Caco-2 (cell line): Measurements from ENCODE around the gene MED12L. TPM values are rescaled to one million over a fixed set of nuclear protein-coding genes. Genes with fewer than 3 reads are reported as not detected.

Experiments used
- BruUV-seq: library from RNA; stranded (reverse); fragments of 400-500 nt; replicated peaks from 2 replicates; lab custom pipeline; 2021; lab: Mats Ljungman, UMichigan
- CTCF ChIA-PET: fragments of 300-600 bp; sonication (Branson Sonifier 250); formaldehyde crosslinking; loops from one replicate; lab custom pipeline; 2022; ENCODE audit warnings: antibody characterized with exemption; lab: Charles Lee
- POLR2A ChIA-PET: fragments of 300-600 bp; sonication (Branson Sonifier 250); formaldehyde crosslinking; loops from one replicate; lab custom pipeline; 2022; ENCODE audit warnings: antibody characterized with exemption; lab: Charles Lee
- DNase-seq, 2 experiments: peaks; one replicate each; pipeline versions ENCODE4 v3.0.0 to v3.0.0-alpha.2; 2020 to 2022
- H3K27me3 ChIP-seq: replicated peaks from 2 replicates; pipeline ENCODE4 v1.6.0; 2011; ENCODE audit warnings: low read length; ENCODE audit not compliant: control insufficient read depth, insufficient read depth
- H3K36me3 ChIP-seq: 2 replicates; pipeline ENCODE4 v1.5.1; 2011; ENCODE audit warnings: low read length; ENCODE audit not compliant: control insufficient read depth, insufficient read depth
- H3K4me1 ChIP-seq: fragments of 250-450 bp; sonication (Bioruptor Pico); 2 replicates; pipeline ENCODE4 v1.5.1; 2020; ENCODE audit warnings: mild to moderate bottlenecking
- H3K4me3 ChIP-seq: 2 replicates; pipeline ENCODE4 v1.5.1; 2011; ENCODE audit warnings: low read depth, mild to moderate bottlenecking, control low read depth, low read length
- H3K9me3 ChIP-seq: fragments of 250-450 bp; sonication (Bioruptor Pico); 2 replicates; pipeline ENCODE4 v1.5.1; 2020; ENCODE audit warnings: mild to moderate bottlenecking, moderate library complexity
- H3K27ac Mint-ChIP-seq: one replicate; pipeline ENCODE4 v1.8.0; 2022; ENCODE audit warnings: mixed read lengths; ENCODE audit not compliant: unreplicated experiment
- H3K27me3 Mint-ChIP-seq: one replicate; pipeline ENCODE4 v1.8.0; 2022; ENCODE audit warnings: mixed read lengths; ENCODE audit not compliant: insufficient read depth, unreplicated experiment
- H3K36me3 Mint-ChIP-seq: one replicate; pipeline ENCODE4 v1.8.0; 2022; ENCODE audit warnings: mild to moderate bottlenecking, mixed read lengths; ENCODE audit not compliant: insufficient read depth, unreplicated experiment
- H3K4me1 Mint-ChIP-seq: one replicate; pipeline ENCODE4 v1.8.0; 2022; ENCODE audit warnings: low read depth, mixed read lengths; ENCODE audit not compliant: unreplicated experiment
- H3K4me3 Mint-ChIP-seq: one replicate; pipeline ENCODE4 v1.8.0; 2022; ENCODE audit warnings: mild to moderate bottlenecking, moderate library complexity, mixed read lengths; ENCODE audit not compliant: unreplicated experiment
- H3K9me3 Mint-ChIP-seq: one replicate; pipeline ENCODE4 v1.8.0; 2022; ENCODE audit warnings: mixed read lengths; ENCODE audit not compliant: unreplicated experiment
- CTCF ChIP-seq, 2 experiments: fragments of 200-600 bp in 1 of 2; IDR thresholded peaks; 1 replicate in 1 of 2; 2 replicates in 1 of 2; pipeline versions ENCODE4 v1.5.1 to v1.8.0; 2011 to 2022; ENCODE audit warnings: antibody characterized with exemption in 1 of 2, control low read depth in 1 of 2, inconsistent platforms in 1 of 2, low read depth in 1 of 2, low read length in 1 of 2, mild to moderate bottlenecking in 1 of 2, moderate library complexity in 1 of 2; ENCODE audit not compliant: insufficient read depth in 1 of 2, severe bottlenecking in 1 of 2, unreplicated experiment in 1 of 2
- intact Hi-C: fragments of 100-400 bp; cut with micrococcal nuclease; formaldehyde crosslinking; loops from one replicate; pipeline ENCODE4 v1.10.0; 2022; ENCODE audit not compliant: unreplicated experiment
- total RNA-seq: library from RNA; stranded (reverse); gene quantifications from 2 replicates; pipeline ENCODE4 v1.2.3, GENCODE V29; 2022

Gene MED12L
- total RNA-seq, 1 experiment from 2014 or later, result 21.5 TPM

DNA sequence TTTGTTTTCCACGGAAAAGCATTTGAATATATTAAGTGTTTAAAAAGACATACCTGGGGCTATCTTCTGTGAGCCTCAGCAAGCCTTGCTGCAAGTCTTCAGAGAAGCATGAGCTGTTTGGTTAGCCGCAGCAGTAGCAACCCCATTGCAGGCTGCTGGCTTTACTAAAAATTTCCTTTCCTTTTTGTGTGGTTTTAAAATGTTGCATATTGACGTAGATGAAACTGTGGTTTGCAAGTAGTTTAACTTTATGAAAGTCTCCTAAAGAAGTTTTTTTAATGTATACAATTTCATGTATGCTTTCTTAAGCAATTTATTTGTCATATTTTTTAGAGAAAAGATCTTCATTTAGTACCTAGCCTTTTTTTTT is 117.6 kb downstream of the MED12L start, which contains the start of gene GPR171:
Gene GPR171 (minus strand): TSS at position 166 of the 370 bp plus-strand sequence. CDS start 3,830 bp downstream, outside the sequence.
- Mint-ChIP-seq H3K9me3 (peaks cover 19% of the 10 kb centered on the region), H3K27me3 (no peaks in the 10 kb centered on the region), H3K4me3 (no peak within 1 kb of the TSS), H3K36me3 (peaks cover 12% of the 10 kb centered on the region), H3K4me1 (peaks cover 34% of the 10 kb centered on the region), H3K27ac (no peak within 1 kb of the TSS)
- ChIA-PET CTCF (no interaction called here), POLR2A (no interaction called here)
- H3K9me3 ChIP-seq, result no peaks in the 10 kb centered on the region
- no peaks in the 10 kb centered on the region for H3K27me3 ChIP-seq
- H3K4me3 ChIP-seq, result no peak within 1 kb of the TSS
- DNase-seq, result no peak
- H3K4me1 ChIP-seq, result peaks cover 24% of the 10 kb centered on the region
- no TSS peak for BruUV-seq
- no peak for TF ChIP-seq CTCF (IDR thresholded peaks at IDR 0.05; ENCODE audit: insufficient read depth in 1 of 2, low read depth in 1 of 2, low read length in 1 of 2, severe bottlenecking in 1 of 2, unreplicated experiment in 1 of 2)
- intact Hi-C loops, result no loop called here
- no peaks in the 10 kb centered on the region for H3K36me3 ChIP-seq

DNA sequence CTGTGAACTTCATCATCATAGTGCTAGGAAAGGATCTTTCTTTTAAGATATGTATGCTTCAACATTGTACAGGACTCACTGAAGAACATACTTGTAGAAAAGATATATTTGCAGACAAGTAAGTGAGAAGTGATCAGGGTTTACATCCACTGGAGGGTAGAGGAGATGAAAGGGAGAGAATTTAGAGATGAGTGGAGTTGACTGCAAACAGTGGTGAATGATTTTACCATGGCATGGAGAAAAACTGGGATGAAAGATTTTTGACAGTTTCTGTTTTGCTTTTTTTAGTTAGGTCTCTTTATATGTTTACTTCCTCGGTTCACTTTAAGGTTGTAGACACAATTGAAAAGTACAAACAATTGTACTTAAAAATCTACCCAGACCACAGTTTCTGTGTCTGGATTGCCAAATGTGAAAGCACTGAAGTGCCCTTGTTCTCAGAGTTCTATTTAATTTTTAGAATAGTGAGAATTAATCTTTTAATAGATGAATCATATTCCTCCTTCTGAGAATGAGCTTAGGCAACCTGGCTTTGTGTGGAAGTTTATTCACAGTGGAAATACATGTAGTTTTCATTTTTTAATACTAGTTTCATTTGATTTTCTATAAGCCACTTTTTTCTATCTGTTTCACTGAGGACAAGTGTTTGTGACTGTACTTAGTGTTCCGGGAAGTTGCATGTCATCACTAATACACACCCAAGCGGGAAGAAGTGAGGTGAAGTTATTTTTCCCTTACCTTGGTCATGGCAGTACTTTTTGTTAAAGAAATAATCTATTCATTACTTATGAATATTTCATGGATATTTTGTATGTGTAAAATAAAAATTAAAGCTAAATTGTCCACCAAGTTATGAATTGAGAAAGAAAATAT is 119.3 kb downstream of the MED12L start:
- intact Hi-C loops, result no loop called here
- H3K4me3 ChIP-seq, result no peak overlapping the region
- H3K36me3 ChIP-seq, result no peaks in the 10 kb centered on the region
- H3K27ac Mint-ChIP-seq, result no peak overlapping the region
- peaks cover 19% of the 10 kb centered on the region for H3K4me1 Mint-ChIP-seq
- ChIA-PET CTCF (no interaction called here), POLR2A (no interaction called here)
- no peaks in the 10 kb centered on the region for H3K27me3 Mint-ChIP-seq
- peaks cover 5% of the 10 kb centered on the region for H3K36me3 Mint-ChIP-seq
- no peak overlapping the region for H3K4me3 Mint-ChIP-seq
- no peak for DNase-seq
- BruUV-seq, result no TSS peak
- no peak for TF ChIP-seq CTCF (IDR thresholded peaks at IDR 0.05; ENCODE audit: insufficient read depth in 1 of 2, low read depth in 1 of 2, low read length in 1 of 2, severe bottlenecking in 1 of 2, unreplicated experiment in 1 of 2)
- H3K4me1 ChIP-seq, result peaks cover 13% of the 10 kb centered on the region
- H3K9me3 Mint-ChIP-seq, result peaks cover 12% of the 10 kb centered on the region
- no peaks in the 10 kb centered on the region for H3K9me3 ChIP-seq
- no peaks in the 10 kb centered on the region for H3K27me3 ChIP-seq

- no peaks in the 10 kb centered on the region for H3K36me3 ChIP-seq
- H3K27me3 ChIP-seq, result no peaks in the 10 kb centered on the region
- Mint-ChIP-seq H3K27ac (no peak overlapping the region), H3K36me3 (peaks cover 5% of the 10 kb centered on the region), H3K9me3 (peaks cover 9% of the 10 kb centered on the region), H3K4me3 (no peak overlapping the region), H3K27me3 (no peaks in the 10 kb centered on the region), H3K4me1 (peaks cover 14% of the 10 kb centered on the region)
- CTCF ChIA-PET, result no interaction called here
- POLR2A ChIA-PET, result no interaction called here
- no TSS peak for BruUV-seq
- no peak for TF ChIP-seq CTCF (IDR thresholded peaks at IDR 0.05; ENCODE audit: insufficient read depth in 1 of 2, low read depth in 1 of 2, low read length in 1 of 2, severe bottlenecking in 1 of 2, unreplicated experiment in 1 of 2)
- intact Hi-C loops, result no loop called here
- DNase-seq, result no peak
- H3K4me3 ChIP-seq, result no peak overlapping the region
- no peaks in the 10 kb centered on the region for H3K9me3 ChIP-seq
- peaks cover 13% of the 10 kb centered on the region for H3K4me1 ChIP-seq
Observed at GRCh38 chr3:151205482-151205881, 120.0 kb downstream of the MED12L start.
